HepG2 (cell line): Measurements from ENCODE around the gene TMBIM1. TPM values are rescaled to one million over a fixed set of nuclear protein-coding genes. Genes with fewer than 3 reads are reported as not detected.
A peak's percentile ranks its signal among the peaks of the same experiment; 100 is the strongest.

ENCODE experiments used
- ARID2 ChIP-seq: sonication (generic); formaldehyde crosslinking; IDR thresholded peaks from 2 replicates; pipeline ENCODE4 v1.8.1; 2022; ENCODE audit warnings: mild to moderate bottlenecking, missing genetic modification reagents, borderline replicate concordance
- ATF7-NPFF ChIP-seq: sonication (generic); formaldehyde crosslinking; IDR thresholded peaks from 2 replicates; pipeline ENCODE4 v1.8.1; 2023; ENCODE audit warnings: mild to moderate bottlenecking, low read depth, missing genetic modification reagents, moderate library complexity
- CSRNP1 ChIP-seq: sonication (generic); formaldehyde crosslinking; IDR thresholded peaks from 2 replicates; pipeline ENCODE4 v1.8.1; 2023; ENCODE audit warnings: mild to moderate bottlenecking, missing genetic modification reagents
- DDIT3 ChIP-seq: sonication (generic); formaldehyde crosslinking; IDR thresholded peaks from 2 replicates; pipeline ENCODE4 v1.4.0; 2020; ENCODE audit warnings: mild to moderate bottlenecking, missing genetic modification reagents
- JUN ChIP-seq: sonication (generic); formaldehyde crosslinking; IDR thresholded peaks from 2 replicates; pipeline ENCODE4 v1.4.0; 2020; ENCODE audit warnings: mild to moderate bottlenecking, missing genetic modification reagents
- MED1 ChIP-seq: sonication (generic); formaldehyde crosslinking; IDR thresholded peaks from 2 replicates; pipeline ENCODE4 v1.4.0; 2020; ENCODE audit warnings: missing genetic modification reagents
- MXD3 ChIP-seq: IDR thresholded peaks from 2 replicates; pipeline ENCODE4 v1.6.1; 2016; ENCODE audit warnings: mild to moderate bottlenecking, missing biosample characterization, missing genetic modification reagents
- NCOR1 ChIP-seq: fragments of 200-600 bp; sonication (generic); IDR thresholded peaks from 2 replicates; pipeline ENCODE4 v1.7.0; 2017; ENCODE audit warnings: antibody characterized with exemption, low read length, borderline replicate concordance
- NFE2L2 ChIP-seq: fragments of 150-350 bp; IDR thresholded peaks from 2 replicates; pipeline ENCODE4 v1.6.1; 2014; ENCODE audit warnings: low read length
- SIN3A ChIP-seq: IDR thresholded peaks from 2 replicates; pipeline ENCODE4 v1.6.1; 2011; ENCODE audit warnings: low read depth, mild to moderate bottlenecking, control low read depth, low read length, borderline replicate concordance
- SKI ChIP-seq: fragments of 450-650 bp; IDR thresholded peaks from one replicate; pipeline ENCODE4 v1.6.1; 2018; ENCODE audit warnings: mild to moderate bottlenecking; ENCODE audit not compliant: partially characterized antibody
- SPEN ChIP-seq: sonication (generic); formaldehyde crosslinking; IDR thresholded peaks from 2 replicates; pipeline ENCODE4 v1.5.1; 2020; ENCODE audit warnings: low read depth, mild to moderate bottlenecking, missing genetic modification reagents
- ZBTB42 ChIP-seq: sonication (generic); formaldehyde crosslinking; IDR thresholded peaks from 2 replicates; pipeline ENCODE4 v1.5.0; 2020; ENCODE audit warnings: mild to moderate bottlenecking, missing genetic modification reagents
- ZBTB7B ChIP-seq: sonication (generic); formaldehyde crosslinking; IDR thresholded peaks from 2 replicates; pipeline ENCODE4 v1.4.0; 2020; ENCODE audit warnings: missing genetic modification reagents
- ZNF331 ChIP-seq: sonication (generic); formaldehyde crosslinking; IDR thresholded peaks from 2 replicates; pipeline ENCODE4 v1.4.0; 2020; ENCODE audit warnings: missing genetic modification reagents
- ZNF414 ChIP-seq: sonication (generic); formaldehyde crosslinking; IDR thresholded peaks from 2 replicates; pipeline ENCODE4 v1.5.0; 2020; ENCODE audit warnings: missing genetic modification reagents
- ZNF574 ChIP-seq: sonication (generic); formaldehyde crosslinking; IDR thresholded peaks from 2 replicates; pipeline ENCODE4 v1.4.0; 2020; ENCODE audit warnings: missing genetic modification reagents
- ZNF784 ChIP-seq: sonication (generic); formaldehyde crosslinking; IDR thresholded peaks from 2 replicates; pipeline ENCODE4 v1.5.1; 2020; ENCODE audit warnings: missing genetic modification reagents, mild to moderate bottlenecking, borderline replicate concordance
- ZNF788 ChIP-seq: sonication (generic); formaldehyde crosslinking; IDR thresholded peaks from 2 replicates; pipeline ENCODE4 v1.5.0; 2020; ENCODE audit warnings: mild to moderate bottlenecking, missing genetic modification reagents, borderline replicate concordance
- ZNF839 ChIP-seq: sonication (generic); formaldehyde crosslinking; IDR thresholded peaks from 2 replicates; pipeline ENCODE4 v1.4.0; 2020; ENCODE audit warnings: missing genetic modification reagents, mild to moderate bottlenecking, borderline replicate concordance
- polyA plus RNA-seq, 8 experiments: library from polyadenylated mRNA; depleted of rRNA in 3 of 8; stranded (reverse) in 7 of 8; unstranded in 1 of 8; fragments of >200 nt; fragmentation: Illumina TruSeq in 4 of 8; extraction: Trizol in 4 of 8; gene quantifications; 2 replicates each; pipeline versions ENCODE4 v1.2.1 to v1.2.3, GENCODE V29; 2011 to 2016; ENCODE audit warnings: low read depth in 4 of 8, missing spikeins in 1 of 8, mixed read lengths in 1 of 8; ENCODE audit not compliant: insufficient read depth in 1 of 8
- total RNA-seq, 5 experiments: library from RNA; depleted of rRNA; stranded (reverse); fragments of >200 nt; fragmentation: Illumina TruSeq; extraction: Trizol; gene quantifications; 2 replicates each; pipeline ENCODE4 v1.2.3, GENCODE V29; 2016; ENCODE audit warnings: low read depth in 1 of 5

Gene TMBIM1
- total and polyA plus RNA-seq, 2 of the 13 experiments (the other 11 are each of a cell fraction or from before 2014, with no cell fraction given), result 127 to 139 TPM

- no peak for TF ChIP-seq NCOR1
- 0 out of 2 replicates have a peak, but pooled peaks have one; percentile 9 for TF ChIP-seq ATF7-NPFF (CRISPR knock-in tag)
- TF ChIP-seq DDIT3 (CRISPR knock-in tag), result no peak
- TF ChIP-seq MED1 (CRISPR knock-in tag), result no peak
- TF ChIP-seq MXD3 (CRISPR knock-in tag), result no peak
- TF ChIP-seq ARID2 (CRISPR knock-in tag), result 0 out of 2 replicates have a peak, but pooled peaks have one; percentile 13
- 0 out of 2 replicates have a peak, but pooled peaks have one; percentile 59 for TF ChIP-seq ZNF788 (CRISPR knock-in tag)
- TF ChIP-seq JUN (CRISPR knock-in tag), result no peak
- TF ChIP-seq ZNF574 (CRISPR knock-in tag), result peak; percentile 4; the same call in 1 of the 2 replicates
- no peak for TF ChIP-seq NFE2L2
- TF ChIP-seq SPEN (CRISPR knock-in tag), result no peak; the same call in 1 of the 2 replicates
- no peak for TF ChIP-seq SKI
- 0 out of 2 replicates have a peak, but pooled peaks have one; percentile 19 for TF ChIP-seq ZBTB42 (CRISPR knock-in tag)
- TF ChIP-seq SIN3A, result 0 out of 2 replicates have a peak, but pooled peaks have one; percentile 11
- no peak for TF ChIP-seq ZNF784
- TF ChIP-seq ZNF331 (CRISPR knock-in tag), result no peak
- TF ChIP-seq ZNF839, result 0 out of 2 replicates have a peak, but pooled peaks have one; percentile 3
- TF ChIP-seq CSRNP1 (CRISPR knock-in tag), result 0 out of 2 replicates have a peak, but pooled peaks have one; percentile 7
- no peak for TF ChIP-seq ZBTB7B (CRISPR knock-in tag)
- no peak for TF ChIP-seq ZNF414 (CRISPR knock-in tag)
Measured at GRCh38 chr2:218291318-218292047, 820 bp downstream of the TMBIM1 start (continued).
